DMS53 (cell line): ENCODE measurements around the gene PADI1.

Experiments
- DNase-seq: peaks from one replicate; lab custom pipeline; 2025; lab: John Stamatoyannopoulos, UW

PADI1 gene

DNA sequence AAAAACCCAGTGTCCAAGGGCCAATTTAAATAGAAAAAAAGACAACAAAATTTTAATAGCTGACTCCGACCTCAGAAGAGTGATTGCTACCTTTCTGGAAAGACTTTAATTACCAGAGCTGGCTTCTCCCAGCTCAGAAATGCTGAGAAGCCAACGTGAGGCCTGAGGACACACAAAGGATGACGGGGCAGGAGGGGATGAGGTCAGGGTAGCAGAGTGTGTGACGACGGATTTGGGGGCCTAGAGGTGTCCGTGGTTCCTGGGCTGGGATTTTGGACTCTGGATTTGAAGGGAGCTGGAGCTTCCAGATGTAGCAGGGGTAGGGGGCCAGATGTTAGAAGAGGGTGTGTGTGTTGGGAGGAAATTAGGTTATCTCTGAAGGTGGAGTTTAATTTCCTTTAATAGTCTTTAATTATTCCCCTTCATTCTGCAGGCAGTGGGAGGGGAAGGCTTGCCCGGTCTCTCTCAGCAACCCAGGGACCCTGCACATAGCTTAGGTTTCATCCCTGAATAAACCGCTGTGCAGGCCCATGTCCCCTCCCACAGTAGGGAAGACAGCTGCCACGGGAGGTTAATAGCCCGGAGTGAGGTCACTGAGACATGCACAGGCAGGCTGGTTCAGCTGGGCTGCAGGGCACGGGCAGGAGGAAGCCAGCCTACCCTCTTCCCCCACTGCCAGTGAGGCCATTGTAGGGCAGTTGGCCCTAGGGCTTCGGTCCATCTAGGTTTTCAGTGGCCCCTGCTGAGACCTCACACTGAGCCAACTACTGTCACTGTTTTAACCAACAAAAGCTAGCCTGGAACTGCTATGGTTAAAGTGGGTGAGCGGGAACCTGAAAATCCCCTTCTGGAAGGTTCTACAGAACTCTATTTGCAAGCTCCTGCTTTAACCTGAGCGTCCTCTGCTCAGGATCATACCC lies 40.2 kb downstream of the PADI1 start:
- peak; percentile 15 for DNase-seq

DNA sequence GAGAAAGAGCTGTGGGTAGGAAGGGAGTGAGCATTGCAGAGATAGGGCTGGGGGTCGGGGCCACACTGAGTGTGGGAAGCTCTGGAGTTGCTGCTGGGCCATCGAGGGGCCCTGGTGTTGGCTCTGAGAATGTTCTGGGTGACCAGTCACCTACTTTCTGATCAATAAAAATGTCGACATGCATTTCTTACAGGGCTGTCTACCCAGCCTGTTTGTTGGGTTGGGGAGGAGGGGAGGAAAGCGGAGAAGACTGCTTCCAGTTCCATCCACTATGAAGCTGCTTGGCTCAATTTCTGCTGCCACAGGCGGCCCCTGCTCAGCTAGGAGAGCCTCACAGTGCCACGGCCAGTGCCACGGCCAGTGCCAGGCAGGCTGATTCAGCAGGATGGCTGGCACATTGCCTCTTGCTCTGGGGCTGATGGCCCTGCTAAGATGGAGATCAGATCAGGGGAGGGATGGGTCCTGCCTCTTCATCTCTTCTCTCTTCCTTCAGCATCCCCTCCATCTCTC lies 40.9 kb downstream of the PADI1 start:
- no peak for DNase-seq

DNA sequence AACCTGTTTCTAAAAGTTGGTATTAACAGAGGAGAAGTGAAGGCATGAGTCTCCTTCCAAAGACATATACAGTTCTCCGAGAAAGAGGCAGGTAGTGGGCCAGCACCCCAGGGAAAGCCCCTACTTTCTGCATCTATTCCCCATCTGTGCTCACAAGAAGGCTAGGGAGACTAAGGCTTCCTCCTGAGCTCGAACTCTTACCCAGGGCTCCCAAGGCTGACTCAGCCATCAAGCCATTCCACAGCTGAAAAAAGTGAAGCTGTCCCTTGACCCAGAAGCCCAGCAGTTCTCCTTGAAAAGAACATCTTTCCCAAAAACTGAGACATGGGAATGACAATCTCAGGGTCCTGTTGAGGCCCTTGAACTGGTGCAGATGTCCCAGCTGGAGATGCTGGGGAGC lies 42.0 kb downstream of the PADI1 start:
- no peak for DNase-seq

DNA sequence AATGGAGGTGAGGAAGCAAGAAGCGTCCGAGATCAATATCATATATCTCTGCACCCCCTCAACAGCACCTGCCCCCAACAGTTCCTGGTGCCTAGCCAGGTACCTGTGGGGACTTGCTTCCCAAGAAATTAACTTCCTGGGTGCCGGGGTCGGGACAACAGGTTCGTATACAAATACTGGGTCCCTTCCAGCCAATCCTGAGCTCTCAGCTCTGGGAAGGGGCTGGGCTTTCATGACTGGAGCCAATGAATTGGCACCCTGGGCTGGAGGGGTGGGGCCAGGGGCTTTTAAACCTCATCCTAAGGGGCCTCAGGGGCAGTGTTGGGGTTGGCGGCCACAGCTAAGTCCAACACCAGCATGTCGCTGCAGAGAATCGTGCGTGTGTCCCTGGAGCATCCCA lies 43.9 kb downstream of the PADI1 start, which contains the start of gene PADI3:
PADI3 (plus strand) TSS at position 318 of the 400 bp plus-strand sequence; CDS start at position 358, 40 bp downstream.
- DNase-seq = no peak

DNA sequence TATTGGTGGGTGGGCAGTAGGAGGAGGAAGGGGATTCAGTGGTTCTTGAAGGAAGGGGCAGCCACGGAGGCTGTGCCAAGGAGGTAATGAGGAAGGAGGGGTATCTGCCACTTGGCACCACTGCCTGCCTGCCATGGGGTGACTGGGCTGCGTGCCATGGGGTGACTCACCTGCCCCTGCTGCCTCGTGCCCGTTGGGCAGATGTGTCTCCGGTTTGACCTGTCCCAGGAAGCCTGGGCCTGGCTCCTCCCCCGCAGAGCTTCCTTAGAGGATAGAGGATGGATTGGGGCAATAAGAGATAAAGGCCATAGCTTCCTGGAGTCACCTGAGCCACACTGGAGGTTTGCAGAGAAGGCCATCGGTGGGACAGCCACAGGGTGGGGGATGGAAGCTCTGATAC lies 45.7 kb downstream of the PADI1 start:
- peak; percentile 80 for DNase-seq

DNA sequence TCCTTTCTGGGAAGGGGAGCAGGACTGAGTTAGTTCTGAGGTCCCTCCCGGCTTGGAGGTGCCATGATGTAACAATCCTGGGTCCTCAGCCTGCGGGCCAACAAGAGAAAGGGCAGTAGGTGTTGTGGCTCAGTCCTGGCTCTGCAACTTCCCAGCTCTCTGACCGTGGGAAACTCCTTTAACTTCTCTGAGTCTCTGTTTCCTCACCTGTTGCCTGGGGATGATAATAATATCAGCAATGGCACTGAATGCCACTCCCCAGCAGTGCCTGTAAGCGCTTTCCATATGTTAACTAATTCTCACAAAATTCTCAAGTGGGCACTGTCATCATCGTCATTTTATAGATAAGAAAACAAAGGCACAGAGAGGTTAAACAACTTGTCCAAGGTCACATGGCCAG lies 46.3 kb downstream of the PADI1 start:
- DNase-seq = no peak

DNA sequence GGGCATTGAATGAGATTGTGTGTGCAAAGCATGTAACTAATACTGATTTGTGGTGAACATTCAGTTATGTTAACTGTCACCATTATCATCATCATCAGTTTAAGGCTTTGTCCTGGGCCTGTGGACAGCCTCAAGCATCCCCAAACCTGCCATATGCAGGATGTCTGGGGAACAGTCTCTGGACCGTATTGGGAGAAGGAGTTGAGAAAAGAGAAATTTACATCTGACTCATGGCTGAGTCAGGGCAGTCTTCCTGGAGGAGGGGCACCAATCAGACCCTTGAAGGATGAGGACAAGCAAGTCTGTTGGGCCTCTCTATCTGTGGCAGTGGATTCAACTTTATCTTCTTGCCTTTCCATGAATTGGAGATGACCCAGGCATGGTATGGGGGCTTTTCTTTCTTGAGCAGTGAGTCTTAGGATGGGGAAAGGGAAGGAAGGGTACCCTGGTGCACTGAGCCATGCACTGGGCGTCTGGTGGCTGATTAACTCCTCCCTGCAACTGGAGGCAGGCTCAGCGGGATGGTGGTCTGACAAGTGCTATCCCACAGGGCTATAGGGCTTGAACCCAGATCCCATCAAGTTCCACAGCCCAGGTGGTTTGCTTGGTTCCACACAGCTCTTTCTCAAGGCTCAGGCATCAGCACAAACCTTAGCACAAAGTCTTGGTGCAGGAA lies 46.9 kb downstream of the PADI1 start:
- DNase-seq = no peak

DNA sequence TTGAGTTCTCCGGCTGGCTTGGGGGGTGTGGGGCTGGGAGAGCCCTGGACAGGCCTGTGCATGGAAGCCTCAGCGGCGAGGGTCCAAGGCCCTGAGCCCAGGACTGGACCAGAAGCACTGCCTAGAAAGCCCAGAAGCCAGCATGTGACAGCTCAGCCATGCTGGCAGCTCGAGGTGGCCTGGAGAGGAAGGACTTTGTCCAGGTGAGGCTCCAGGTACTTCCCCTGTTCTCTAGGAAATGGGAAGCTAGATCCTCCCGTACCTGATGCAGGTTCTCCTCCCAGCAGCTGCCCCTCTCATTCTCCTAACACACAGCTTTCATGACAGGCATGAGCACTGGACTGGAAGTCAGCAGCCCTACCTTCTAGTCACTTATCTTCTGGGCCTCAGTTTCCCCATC lies 50.4 kb downstream of the PADI1 start:
- DNase-seq = no peak

DNA sequence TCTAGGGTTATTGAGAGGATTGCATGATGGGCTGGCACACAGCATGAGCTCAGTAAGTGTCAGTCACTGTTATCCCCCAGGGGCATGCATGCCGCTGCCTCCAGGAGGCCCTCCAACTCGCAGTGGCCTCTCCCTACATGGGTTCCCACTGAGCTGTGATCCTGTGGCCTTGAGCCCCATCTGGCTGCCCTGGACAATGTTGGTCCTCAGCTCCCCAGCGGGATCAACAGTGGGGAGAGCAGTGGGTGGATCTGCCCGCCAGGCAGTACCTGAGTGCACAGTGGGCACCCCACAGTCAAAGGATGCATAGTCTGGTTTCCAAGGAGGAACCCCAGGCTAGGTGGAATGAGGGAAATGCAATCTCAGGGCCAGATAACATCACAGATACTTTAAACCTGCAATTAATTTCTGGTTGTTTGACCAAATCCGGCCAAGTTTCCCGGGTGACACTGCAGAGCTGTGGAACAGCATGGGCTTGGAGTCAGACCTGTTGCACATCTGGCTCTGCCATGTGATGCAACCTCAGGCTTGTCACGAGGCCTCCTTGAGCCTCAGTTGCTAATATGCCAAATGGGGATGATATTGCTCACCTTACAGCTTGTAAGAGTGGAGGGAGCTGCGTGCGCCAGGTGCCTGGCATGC lies 53.3 kb downstream of the PADI1 start:
- no peak for DNase-seq

DNA sequence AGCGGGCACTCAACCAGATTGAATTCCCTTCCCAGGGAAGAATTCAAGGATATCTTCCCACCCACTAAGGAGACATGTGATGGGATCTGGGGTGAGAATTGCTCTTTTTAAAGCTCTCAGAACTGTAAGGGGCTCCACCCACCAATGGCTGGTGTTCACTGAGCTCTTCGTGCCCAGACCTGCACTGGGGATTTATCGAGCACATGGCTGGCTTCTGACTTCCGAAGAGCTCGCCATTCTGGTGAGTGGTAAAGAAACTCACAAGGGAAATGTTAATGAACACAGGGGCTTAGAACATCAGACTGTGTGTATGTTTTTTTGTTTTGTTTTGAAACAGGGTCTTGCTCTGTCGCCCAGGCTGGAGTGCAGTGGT lies 53.8 kb downstream of the PADI1 start:
- no peak for DNase-seq

DNA sequence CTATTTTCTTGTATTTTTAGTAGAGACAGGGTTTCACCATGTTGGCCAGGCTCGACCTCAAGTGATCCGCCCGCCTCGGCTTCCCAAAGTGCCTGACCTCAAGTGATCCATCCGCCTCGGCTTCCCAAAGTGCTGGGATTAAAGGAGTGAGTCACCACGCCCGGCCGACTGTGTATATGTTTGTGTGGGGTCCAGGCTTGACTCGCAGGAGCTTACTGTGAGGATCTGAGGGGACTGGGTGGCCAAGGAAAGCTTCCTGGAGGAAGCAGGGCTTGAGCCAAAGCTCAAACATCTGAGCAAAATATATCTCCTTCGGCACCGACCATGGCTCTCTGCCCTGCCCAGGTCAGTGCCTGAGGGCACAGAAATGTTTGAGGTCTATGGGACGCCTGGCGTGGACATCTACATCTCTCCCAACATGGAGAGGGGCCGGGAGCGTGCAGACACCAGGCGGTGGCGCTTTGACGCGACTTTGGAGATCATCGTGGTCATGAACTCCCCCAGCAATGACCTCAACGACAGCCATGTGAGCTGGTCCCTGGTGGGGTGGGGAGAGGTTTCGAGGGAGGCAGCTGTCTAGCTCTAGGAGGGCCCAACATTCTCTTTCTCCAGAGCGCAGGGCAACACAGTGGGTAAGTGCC lies 54.4 kb downstream of the PADI1 start:
- no peak for DNase-seq

DNA sequence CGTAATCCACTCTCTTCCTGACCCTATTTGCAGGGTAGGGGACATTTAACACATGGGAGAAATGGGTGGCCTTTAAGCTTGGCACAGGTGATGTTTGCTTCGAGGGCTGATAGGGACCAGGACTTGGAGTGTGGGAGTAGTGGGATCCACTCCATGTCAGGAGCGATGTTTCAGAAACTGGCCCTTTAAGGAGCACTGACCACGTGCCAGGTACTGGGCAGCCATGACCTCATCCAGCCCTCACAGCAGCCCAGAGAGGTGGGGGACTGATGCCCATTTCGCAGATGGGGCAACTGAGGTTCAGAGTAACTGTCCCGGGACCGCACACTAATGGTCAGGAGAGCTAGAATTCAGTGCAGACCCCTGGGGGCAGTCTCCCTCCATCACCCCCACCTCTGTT lies 55.3 kb downstream of the PADI1 start:
- DNase-seq = no peak

DNA sequence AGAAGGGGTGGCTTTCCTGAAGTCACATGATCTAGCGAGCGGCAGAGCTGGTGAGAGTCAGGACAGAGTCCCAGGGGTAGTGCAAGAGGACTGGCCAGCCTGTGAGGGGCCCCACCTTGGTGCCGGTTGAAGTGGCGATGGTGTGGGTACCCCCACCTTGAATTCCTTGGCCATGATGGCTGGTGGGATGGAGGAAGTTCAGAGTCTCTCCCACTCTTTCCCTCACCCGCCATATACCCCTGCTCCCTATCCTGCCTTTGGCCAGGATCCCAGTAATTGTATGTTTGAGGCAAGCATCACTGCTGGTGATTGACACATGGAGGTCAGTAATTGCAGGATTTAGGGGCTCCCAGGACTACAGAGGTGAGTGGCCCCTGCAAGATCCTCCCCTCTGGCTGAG lies 55.8 kb downstream of the PADI1 start:
- no peak for DNase-seq

DNA sequence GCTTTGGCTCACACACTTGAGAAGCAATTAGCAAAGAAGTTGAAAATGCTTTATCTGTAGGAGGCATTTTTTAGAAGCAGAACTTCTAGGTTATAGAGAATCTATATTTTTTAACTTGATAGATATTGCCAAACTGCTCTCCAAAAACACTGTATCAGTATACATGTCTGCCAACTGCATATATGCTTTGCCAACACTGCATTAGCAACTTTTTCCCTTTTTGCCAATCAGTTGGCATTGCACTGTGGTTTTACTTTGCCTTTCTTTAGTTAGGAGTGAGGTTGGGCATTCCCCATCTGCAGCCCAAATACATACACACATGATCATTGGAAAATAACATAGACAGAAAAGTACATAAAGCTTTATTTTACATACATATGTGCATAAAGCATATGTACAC lies 59.0 kb downstream of the PADI1 start:
- DNase-seq = no peak

DNA sequence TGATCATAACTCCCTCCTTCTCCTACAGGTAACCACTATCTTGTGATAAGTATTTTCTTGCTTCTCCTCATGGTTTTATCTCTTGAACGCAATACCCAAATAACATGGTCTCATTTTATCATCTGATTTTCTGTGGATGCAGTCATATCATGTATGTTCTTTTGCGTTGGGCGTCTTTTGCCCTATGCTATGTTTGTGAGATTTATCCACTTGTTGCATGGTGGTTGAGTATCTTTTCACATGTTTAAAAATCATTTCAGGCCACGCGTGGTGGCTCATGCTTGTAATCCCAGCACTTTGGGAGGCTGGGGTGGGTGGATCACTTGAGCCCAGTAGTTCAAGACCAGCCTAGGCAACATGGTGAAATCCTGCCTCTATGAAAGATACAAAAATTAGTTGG lies 59.5 kb downstream of the PADI1 start:
- no peak for DNase-seq

DNA sequence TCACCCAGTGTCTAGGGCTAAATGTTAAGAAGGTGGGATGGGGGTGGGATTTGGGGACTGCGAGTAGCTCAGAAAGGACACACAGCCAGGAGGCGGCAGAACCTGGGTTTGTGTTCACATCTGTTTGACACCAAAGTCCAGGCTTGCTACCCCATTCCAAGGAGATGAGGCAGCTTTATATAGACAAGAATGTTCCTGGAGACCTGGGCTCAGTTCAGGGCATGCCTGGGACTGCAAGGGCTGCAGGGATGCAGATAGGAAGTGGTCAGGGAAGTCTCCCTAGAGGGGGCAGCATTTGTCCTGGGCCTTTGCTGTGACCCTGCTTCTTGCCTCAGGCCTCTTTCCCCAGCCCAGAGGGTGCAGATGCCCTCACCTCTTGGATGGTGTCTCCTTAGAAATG lies 60.2 kb downstream of the PADI1 start:
- DNase-seq = no peak

DNA sequence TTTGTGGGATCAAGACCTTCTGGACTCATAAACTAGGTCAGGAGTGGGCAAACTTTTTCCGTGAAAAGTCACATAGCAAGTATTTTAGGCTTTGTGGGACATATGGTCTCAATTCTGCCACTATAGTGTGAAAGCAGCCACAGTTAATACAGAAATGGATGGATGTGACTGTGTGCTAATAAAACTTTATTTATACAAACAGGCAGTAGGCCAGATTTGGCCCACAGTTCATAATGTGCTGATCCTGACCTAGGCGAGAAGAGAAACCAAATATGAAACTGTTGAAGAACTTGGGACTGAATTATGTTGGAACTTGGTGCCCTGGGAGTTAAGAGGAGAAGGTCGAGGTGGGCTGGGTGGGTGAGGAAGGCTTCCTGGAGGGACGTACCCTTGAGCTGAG lies 61.0 kb downstream of the PADI1 start:
- DNase-seq = no peak

DNA sequence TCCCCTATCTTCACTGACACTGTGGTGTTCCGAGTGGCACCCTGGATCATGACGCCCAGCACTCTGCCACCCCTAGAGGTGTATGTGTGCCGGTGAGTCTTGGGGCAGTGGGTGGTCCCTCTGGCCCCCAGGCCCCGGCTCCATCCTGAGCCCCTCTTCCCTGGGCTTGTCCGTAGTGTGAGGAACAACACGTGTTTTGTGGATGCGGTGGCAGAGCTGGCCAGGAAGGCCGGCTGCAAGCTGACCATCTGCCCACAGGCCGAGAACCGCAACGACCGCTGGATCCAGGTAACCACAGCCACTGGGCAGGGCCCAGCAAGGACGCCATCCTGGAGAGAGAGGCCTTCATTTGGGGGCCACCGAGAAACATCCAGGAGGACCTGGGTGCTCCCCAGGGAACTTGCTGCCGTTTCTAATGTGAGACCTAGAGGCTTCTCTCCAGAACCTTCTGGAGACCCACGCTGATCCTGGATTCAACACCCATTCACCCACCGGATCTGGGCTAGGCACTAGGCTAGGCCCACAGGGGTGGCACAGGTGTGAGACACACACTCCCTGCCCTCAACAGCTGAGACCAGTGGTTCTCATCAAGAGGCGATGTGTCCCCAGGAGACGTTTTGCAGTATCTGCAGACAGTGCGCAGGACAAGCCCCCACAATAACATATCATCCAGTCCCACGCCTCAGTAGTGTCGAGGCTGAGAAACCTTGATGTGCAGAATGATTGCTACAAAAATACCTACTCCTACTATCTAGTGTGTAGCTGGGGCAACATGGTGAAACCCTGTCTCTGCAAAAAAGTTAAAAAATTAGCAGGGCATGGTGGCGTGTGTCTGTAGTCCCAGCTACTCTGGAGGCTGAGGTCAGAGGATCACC lies 66.2 kb downstream of the PADI1 start:
- no peak for DNase-seq

DNA sequence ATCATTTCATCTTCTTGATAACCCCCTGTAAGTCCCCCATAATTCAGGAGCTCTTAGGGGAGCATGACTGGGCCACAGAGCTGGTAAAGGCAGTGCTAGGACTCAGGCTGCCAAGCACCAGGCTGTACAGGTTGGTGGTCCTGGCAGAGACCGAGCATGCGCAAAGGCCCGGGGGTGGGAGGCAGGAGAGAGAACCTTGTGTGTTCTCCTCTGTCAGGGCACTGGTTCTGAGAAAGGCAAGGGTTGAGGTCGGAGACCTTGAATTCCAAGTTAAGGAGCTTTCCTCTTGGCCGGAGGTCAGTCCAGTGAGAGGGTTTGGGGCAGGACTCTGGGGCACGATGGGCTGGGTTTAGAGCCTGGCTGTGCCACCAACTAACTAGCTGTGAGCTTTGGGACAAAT lies 67.1 kb downstream of the PADI1 start:
- DNase-seq = no peak

DNA sequence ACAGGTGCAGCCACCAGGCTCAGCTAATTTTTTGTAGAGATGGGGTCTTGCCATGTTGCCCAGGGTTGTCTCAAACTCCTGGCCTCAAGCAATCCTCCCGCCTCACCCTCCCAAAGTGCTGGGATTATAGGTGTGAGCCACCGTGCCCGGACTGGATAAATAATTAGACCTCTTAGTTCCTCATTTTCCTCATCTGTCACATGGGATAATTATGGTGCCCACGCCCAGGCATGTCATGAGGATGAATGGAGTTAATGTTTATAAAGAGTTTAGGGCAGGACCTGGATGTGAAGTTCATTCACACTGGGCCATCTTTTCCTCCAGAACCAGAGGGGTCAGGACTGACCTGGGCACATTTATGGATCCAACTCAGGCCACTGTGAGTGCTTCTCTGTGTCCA lies 67.7 kb downstream of the PADI1 start:
- no peak for DNase-seq

DNA sequence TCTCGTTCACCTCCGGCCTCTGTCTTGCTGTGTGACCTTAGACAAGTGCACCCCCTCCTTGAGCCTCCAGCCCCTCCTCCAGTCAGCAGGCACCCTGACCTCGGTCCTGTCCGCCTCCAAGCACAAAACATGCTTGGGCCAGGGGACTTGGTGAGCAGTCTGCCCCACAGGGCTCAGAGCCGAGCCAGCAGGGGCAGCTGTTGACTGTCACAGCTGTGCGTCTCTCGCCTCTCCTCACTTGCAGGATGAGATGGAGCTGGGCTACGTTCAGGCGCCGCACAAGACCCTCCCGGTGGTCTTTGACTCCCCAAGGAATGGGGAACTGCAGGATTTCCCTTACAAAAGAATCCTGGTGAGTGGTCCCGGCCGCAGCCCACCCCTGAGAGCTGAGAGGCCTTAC lies 68.2 kb downstream of the PADI1 start:
- DNase-seq = no peak
